GM19328 (cell line): ENCODE results near the gene TAS1R1.

Experiments
- ATAC-seq: cut with Tn5 transposase; IDR thresholded peaks from one replicate; pipeline ENCODE4 v1.9.1; 2021; ENCODE audit warnings: mild to moderate bottlenecking, moderate library complexity; ENCODE audit not compliant: unreplicated experiment

TAS1R1 gene

GRCh38 chr1:6627841-6628545, 72.9 kb downstream of the TAS1R1 start:
- ATAC-seq = no peak

- no peak for ATAC-seq
Measured at GRCh38 chr1:6628971-6629479, 73.9 kb downstream of the TAS1R1 start.
